Stimulated activated naive B cell treated with anti-CD40 and anti-IgM and Interleukin-4, amounts not matched to agents 10 μg/mL and 1 μg/mL and 100 μg/mL, for 72 hours (primary cell): ENCODE measurements around the gene SNX9.

Experiments
- ATAC-seq, 2 donors: fragments of 150-1000 bp; cut with Tn5 transposase; replicated peaks; 2 replicates each; pipeline ENCODE4 v1.10.0; 2021; ENCODE audit warnings: moderate library complexity in 1 of 2
- DNase-seq: peaks from one replicate; pipeline ENCODE4 v3.0.0; 2021
- H3K27ac Mint-ChIP-seq: one replicate; pipeline ENCODE4 v1.8.0; 2022; ENCODE audit warnings: mild to moderate bottlenecking, mixed read lengths
- H3K27me3 Mint-ChIP-seq, 2 donors: one replicate each; pipeline ENCODE4 v1.8.0; 2022; ENCODE audit warnings: mixed read lengths in 2 of 2
- H3K36me3 Mint-ChIP-seq, 2 donors: one replicate each; pipeline ENCODE4 v1.8.0; 2022; ENCODE audit warnings: mixed read lengths in 2 of 2, mild to moderate bottlenecking in 1 of 2
- H3K4me1 Mint-ChIP-seq, 2 donors: one replicate each; pipeline ENCODE4 v1.8.0; 2022; ENCODE audit warnings: mixed read lengths in 2 of 2, mild to moderate bottlenecking in 1 of 2
- H3K4me3 Mint-ChIP-seq, 2 donors: one replicate each; pipeline ENCODE4 v1.8.0; 2022; ENCODE audit warnings: mild to moderate bottlenecking in 2 of 2, mixed read lengths in 2 of 2, moderate library complexity in 1 of 2
- H3K9me3 Mint-ChIP-seq, 2 donors: one replicate each; pipeline ENCODE4 v1.8.0; 2022; ENCODE audit warnings: mixed read lengths in 2 of 2, mild to moderate bottlenecking in 1 of 2

Gene SNX9

DNA sequence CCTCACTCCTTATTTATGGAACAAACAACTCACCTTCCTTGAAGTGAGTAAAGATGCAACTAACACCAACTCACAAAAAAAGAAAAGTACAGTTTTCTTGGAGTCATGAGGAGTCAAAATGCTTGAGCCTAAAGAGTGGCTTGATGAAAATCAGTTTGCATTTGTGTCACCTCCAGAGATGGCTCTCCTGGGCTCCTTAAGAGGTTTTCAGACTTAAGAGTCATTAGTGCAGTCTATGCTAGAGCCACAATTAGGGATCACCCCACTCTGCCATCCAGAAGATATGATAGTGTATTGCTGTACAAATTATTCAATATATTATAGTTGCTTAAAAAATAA lies 11.9 kb upstream of the SNX9 start:
- Mint-ChIP-seq H3K9me3 (peaks cover 9 to 13% of the 10 kb centered on the region in 2 donors), H3K4me3 (no peak overlapping the region), H3K27ac (no peak overlapping the region), H3K36me3 (peaks cover 3 to 6% of the 10 kb centered on the region in 2 donors), H3K4me1 (peaks cover 22 to 43% of the 10 kb centered on the region in 2 donors), H3K27me3 (no peaks in the 10 kb centered on the region)
- no peak for ATAC-seq
- no peak for DNase-seq

DNA sequence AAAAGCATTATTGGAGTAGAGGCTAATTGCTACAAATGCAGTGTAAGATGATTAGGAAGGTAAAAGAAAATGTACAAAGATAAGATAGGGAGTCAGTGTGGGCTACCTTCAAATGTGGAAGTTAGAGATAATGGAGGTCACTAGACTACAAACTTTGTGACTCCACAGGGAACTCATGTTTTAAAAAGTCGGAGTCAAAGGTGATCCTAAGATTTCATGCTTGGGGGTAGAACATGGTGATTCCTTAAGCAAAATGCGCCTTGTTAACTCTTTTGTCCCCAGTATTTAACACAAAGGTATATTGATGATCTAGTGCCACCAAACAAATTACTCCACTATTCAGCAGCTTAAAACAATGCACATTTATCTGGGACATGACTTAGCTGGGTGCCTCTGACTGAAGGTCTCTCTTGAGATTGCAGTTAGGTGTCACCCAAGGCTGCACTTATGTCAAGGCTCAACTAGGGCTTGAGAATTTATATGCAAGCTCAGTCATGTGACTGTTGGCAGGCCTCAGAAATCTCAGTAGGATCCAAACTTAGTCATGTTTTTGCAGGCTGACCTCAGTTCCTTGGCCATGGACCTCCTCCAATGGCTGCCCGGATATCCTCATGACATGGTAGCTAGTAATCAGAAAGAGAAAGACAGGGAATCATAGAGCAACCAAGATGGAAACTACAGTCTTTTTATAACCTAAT lies 11.4 kb upstream of the SNX9 start:
- Mint-ChIP-seq H3K4me3 (no peak overlapping the region), H3K4me1 (peaks cover 26 to 49% of the 10 kb centered on the region in 2 donors), H3K9me3 (peaks cover 9 to 13% of the 10 kb centered on the region in 2 donors), H3K27ac (no peak overlapping the region), H3K36me3 (peaks cover 3 to 6% of the 10 kb centered on the region in 2 donors), H3K27me3 (no peaks in the 10 kb centered on the region)
- DNase-seq, result no peak
- no peak for ATAC-seq

DNA sequence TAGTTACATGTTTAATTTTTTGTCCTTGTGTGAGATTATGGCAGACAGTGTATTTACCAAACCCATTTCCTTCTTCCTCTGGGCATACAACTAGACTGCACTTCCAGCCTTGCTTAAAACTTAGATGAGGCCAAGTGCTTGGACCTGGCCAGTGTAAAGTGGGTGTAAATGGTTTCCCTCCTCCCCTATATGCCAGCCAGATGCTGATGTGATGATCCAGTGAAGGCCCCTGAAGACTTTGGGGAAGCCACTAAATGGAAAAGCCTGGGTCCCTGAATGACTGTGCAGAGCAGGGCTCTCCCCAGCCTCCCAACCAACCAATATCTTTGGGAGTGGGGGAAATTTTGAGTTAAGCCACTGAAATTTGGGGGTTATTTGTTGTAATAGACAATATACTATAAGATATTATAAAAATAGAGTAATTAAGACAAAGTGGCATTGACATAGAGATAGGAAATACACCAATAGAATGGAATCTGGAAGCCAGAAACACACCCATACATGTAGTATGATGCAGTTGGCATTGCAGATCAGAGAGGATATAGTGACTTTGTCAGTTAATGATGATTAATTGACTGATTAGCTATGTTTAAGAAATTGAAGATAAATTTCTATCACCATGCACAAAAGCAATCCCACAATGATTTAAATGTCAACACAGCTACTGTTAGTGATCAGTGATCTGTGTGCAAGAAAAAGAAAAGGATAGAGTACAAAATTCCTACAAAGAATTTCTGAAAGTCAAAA lies 10.4 kb upstream of the SNX9 start:
- Mint-ChIP-seq H3K9me3 (peaks cover 9 to 13% of the 10 kb centered on the region in 2 donors), H3K36me3 (peaks cover 3% of the 10 kb centered on the region in 2 donors), H3K4me3 (no peak overlapping the region), H3K27ac (no peak overlapping the region), H3K27me3 (no peaks in the 10 kb centered on the region), H3K4me1 (peaks cover 30 to 58% of the 10 kb centered on the region in 2 donors)
- DNase-seq, result no peak
- no peak for ATAC-seq

DNA sequence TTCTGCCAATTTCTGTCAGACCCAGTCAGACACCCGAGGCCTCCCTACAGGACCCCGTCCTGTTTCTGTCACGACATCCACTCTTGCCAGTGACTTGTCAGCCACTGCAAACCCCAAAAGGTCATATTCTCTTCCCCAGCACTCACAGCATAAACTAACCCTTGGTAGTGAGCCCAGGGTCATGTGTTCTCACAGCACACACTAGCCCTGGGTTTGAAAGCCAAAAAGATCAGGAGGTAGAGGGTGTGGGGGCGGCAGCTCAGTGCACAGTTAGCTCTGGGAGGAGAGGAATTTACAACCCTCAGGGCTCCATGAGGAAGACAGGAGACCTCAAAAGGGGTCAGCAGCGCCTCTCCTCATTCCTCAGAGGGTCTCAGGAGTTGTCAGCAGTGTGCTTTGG lies 9.9 kb upstream of the SNX9 start:
- peaks cover 30 to 59% of the 10 kb centered on the region in 2 donors for H3K4me1 Mint-ChIP-seq

DNA sequence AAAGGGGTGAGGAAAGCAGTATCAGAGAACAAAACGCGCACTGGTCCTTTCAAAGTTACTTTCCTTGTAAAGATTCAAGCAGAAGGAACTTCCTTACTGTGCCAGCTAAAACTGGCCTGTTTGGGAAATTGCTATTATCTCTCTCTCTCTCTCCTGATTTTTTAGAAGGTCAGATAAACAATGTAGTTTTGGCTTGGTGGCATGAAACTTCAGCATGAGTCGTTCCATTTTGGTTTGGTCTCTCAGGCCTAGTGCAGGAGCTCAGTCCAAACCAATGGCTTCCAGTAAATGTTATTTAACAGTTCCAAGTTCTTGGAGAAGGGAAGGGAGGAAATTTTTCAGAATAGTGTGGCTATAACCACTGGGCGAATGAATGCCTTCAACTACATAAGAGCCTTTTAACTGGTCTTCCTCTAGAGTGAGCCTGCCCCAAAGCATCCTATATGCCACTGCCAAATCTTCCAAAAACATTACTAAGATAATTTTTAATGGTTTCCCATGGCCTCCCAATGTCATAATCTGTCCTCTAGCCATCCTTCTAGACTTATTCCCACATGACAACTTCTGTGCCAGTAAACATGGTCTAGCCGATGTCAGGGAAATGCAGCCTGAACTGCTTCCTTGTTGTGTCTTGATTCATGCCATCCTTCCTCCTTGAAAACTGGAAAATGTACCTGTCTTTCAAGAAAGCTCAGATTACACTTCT lies 9.1 kb upstream of the SNX9 start:
- Mint-ChIP-seq H3K27me3 (no peaks in the 10 kb centered on the region), H3K4me1 (peaks cover 30 to 67% of the 10 kb centered on the region in 2 donors), H3K27ac (no peak overlapping the region), H3K4me3 (no peak overlapping the region), H3K36me3 (no peaks in the 10 kb centered on the region), H3K9me3 (peaks cover 4 to 8% of the 10 kb centered on the region in 2 donors)
- ATAC-seq, result no peak
- no peak for DNase-seq

More for the DNA sequence above, 9.9 kb upstream of the SNX9 start:
- H3K36me3 Mint-ChIP-seq, result peaks cover 3% of the 10 kb centered on the region in 2 donors
- H3K27me3 Mint-ChIP-seq, result no peaks in the 10 kb centered on the region
- ATAC-seq, result peak; percentile 18 to 36
- DNase-seq, result no peak
- peaks cover 9 to 12% of the 10 kb centered on the region in 2 donors for H3K9me3 Mint-ChIP-seq
- no peak overlapping the region for H3K4me3 Mint-ChIP-seq
- H3K27ac Mint-ChIP-seq, result no peak overlapping the region

DNA sequence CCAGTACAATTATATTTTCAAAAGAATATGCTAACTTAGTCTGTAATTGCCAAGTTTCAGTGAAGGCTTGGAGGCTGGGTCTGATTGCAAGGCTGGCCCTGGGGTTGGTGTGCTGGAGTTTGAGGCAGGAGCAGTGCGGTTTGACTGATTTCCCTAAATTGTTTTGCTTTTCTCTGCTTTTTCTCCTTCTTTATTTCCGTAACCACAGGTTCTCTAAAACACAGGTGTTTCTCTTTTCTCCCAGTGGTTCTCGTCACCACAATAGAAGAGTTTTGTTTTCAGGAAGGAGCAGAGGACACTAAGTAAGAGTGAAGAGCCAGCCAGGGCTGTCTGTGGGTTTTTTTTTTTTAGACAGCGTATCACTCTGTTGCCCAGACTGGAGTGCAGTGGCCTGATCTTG lies 8.2 kb upstream of the SNX9 start:
- Mint-ChIP-seq H3K9me3 (peaks cover 4 to 7% of the 10 kb centered on the region in 2 donors), H3K27ac (peak overlapping the region; percentile 63), H3K4me1 (peaks cover 31 to 74% of the 10 kb centered on the region in 2 donors), H3K36me3 (no peaks in the 10 kb centered on the region), H3K27me3 (no peaks in the 10 kb centered on the region), H3K4me3 (peak overlapping the region; percentile 23 to 24)
- ATAC-seq, result peak; percentile 78 to 80
- no peak for DNase-seq

DNA sequence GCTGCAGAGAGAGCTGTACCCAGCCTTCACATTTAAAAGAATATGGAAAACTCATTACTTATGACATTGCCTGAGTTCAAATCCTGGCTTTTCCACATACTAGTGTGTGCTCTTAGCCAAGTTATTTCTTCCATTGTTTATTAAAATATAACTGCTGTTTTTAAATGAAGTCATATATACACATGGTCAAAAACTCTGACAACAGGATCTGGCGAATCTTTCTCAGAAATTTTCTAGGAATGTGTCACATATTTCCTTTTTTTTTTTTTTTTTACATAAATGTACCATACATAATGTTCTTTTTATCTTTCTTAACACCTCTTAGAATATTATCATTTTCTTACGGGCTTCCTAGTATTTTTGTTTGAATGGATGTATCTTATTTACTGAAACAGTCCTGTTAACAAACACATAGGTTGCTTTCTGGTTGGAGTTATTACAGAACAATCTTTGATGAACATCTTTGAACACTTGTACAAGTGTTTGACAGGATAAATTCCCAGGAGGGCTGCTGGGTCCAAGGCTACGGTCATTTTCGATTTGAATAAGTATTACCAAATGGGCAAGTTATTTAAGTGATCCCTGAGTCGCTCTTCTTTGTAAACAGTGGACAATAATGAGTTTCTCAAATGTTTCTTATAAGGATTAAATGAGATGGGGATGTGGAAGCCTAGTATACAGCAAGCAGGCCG lies 1.6 kb upstream of the SNX9 start:
- Mint-ChIP-seq H3K4me1 (peaks cover 26 to 69% of the 10 kb centered on the region in 2 donors), H3K27ac (peak overlapping the region; percentile 97), H3K27me3 (no peaks in the 10 kb centered on the region), H3K36me3 (peaks cover 19 to 20% of the 10 kb centered on the region in 2 donors), H3K9me3 (no peaks in the 10 kb centered on the region), H3K4me3 (no peak overlapping the region)
- DNase-seq (no peak), ATAC-seq (no peak)

DNA sequence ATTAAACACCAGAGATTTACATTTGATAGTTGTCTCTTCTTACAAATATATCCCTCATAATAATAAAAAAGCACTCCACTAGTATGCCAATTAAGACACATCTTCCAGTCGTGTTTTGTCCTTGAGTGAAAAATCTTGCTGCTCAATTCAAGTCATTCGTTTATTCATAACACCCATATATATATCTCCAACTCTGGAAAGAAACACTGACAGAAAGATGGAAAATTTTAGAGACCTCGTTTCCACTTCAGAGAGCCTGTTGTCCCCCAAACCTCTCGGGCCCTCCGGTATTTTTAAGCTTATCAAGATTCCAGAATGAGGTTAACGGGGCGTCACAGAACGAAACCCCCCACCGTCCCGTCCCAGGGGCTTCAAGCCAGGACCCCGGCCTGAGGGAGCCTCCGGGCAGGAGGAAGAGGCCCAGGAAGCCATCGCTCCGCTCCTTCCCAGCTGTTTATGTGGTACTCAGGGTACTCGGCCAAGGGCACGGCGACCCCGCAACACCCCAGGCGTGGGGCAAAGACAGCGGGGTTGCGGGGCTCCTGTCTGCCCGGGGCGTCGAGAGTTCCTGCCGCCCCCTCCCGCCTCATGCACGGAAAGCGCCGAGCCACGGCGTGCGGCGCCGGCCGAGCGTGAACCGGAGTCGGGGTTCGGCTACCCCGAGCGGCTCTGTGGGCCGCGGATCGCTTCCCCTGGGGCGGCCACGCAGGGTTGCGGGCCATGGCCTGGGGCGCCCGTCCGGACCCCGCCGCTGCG lies 623 bp upstream of the SNX9 start:
- Mint-ChIP-seq H3K27ac (peak overlapping the region; percentile 97), H3K4me3 (peak overlapping the region; percentile 84 to 89), H3K27me3 (no peaks in the 10 kb centered on the region), H3K9me3 (no peaks in the 10 kb centered on the region), H3K36me3 (peaks cover 19 to 20% of the 10 kb centered on the region in 2 donors), H3K4me1 (peaks cover 20 to 60% of the 10 kb centered on the region in 2 donors)
- DNase-seq, result no peak
- peak in 1 of 2 donors; percentile 13 for ATAC-seq

DNA sequence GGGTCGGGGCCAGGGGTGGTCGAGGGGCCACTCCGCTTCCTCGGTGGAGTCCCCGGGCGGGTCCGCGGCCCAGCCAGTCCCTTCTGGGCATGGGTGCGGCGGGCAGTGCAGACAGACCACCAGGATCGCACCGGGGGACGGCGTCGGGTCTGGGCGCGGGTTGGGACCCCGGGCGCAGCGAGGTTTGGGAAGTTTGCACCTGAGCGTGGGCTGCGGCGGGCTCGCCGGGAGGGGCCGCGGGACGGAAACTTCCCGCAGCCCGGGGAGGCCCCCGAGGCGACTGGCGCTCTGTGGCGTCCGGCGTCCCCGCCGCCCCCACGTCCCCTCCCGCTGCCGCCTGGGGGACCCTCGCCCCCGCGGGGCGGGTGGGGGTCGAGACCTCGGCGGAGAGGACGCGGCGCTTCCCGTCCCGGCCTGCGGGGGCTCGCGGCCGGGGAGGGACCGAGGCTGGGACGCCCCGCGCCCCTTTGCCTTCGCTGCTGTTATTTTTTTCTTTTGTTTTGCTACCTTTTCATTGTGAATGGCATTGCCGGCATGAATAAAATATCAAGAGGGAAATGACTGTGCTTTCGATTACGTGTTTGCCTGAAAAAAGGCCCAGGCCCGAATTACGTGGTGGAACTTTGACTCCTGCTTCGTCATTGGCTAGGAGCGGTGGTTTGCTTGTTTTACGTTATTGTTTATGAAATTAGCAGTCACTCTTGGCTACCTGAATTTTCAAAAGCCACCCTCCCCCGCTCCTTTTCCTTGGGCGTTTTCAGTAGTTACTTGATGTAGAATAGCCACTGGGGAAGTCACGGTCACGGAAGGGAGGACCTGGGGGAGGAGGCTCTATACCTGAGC lies 703 bp downstream of the SNX9 start:
- peak overlapping the region; percentile 98 for H3K4me3 Mint-ChIP-seq
- peaks cover 23 to 55% of the 10 kb centered on the region in 2 donors for H3K4me1 Mint-ChIP-seq
- H3K27me3 Mint-ChIP-seq, result no peaks in the 10 kb centered on the region
- no peaks in the 10 kb centered on the region for H3K9me3 Mint-ChIP-seq
- H3K36me3 Mint-ChIP-seq, result peaks cover 22 to 25% of the 10 kb centered on the region in 2 donors
- peak; percentile 74 to 79 for ATAC-seq
- peak overlapping the region; percentile 100 for H3K27ac Mint-ChIP-seq
- peak; percentile 90 for DNase-seq

DNA sequence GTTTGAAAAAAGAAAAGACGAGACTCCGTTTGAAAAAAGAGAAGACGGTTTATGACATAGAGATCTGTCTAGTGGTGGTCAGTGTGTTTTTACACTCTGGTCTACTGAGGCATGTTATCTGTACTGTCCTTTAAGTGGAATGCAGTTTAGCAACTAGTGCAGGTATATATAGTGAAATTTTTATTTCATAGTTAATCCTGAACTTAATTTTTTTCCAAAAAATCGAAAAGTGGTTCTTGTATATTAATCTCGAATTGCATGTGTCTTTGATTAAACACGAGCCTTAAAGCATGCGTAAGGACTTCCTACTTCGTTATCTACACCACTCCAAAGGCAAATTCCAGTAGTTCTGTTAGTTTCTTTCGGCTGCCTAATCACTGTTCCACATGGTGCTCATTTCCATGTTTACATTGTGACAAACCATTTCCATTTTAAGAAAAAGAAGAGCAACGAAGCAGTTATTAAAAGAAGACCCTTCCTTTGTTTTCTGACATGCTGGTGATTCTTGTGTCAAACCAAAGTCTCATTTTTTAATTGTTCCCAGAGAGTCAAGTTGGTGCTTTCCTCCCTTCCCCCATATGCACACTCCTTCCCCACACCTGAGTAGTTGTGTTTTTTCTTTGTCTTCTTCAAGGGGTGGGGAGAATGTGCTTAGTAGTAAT lies 2.3 kb downstream of the SNX9 start:
- peaks cover 31 to 58% of the 10 kb centered on the region in 2 donors for H3K4me1 Mint-ChIP-seq
- ATAC-seq (no peak), DNase-seq (no peak)
- H3K27me3 Mint-ChIP-seq, result no peaks in the 10 kb centered on the region
- H3K27ac Mint-ChIP-seq, result peak overlapping the region; percentile 100
- H3K4me3 Mint-ChIP-seq, result peak overlapping the region; percentile 98
- no peaks in the 10 kb centered on the region for H3K9me3 Mint-ChIP-seq
- H3K36me3 Mint-ChIP-seq, result peaks cover 29 to 36% of the 10 kb centered on the region in 2 donors

DNA sequence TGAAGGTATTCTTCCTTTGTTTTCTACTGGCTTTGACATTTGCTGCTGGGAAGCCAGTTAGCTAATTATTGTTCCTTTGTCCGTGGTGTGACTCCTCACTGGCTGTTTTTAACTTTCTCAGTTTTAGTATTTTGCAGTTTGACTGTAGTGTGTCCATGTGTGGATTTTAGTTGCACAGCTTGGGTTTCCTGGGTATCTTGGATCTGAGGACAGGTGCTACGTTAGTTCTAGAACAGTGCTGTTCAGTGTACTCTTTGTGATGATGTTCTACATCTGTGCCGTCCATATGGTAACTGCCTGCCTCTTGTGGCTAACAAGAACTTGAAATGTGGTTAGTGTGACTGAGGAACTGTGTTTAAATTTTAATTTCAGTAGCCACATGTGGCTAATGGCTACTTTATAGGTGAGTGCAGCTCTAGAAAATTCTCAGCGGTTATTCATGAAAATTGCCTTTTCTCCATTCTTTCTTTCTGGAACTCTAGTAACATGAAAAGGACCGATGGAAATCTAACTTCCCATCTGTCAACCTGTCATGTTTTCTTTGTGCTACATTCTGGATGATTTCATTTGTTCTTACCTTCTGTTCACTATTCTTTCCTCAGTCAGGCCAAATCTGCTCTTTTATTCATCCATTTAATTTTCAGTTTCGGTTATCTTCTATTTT lies 7.4 kb downstream of the SNX9 start:
- Mint-ChIP-seq H3K4me3 (peak overlapping the region; percentile 33 to 73), H3K27me3 (no peaks in the 10 kb centered on the region), H3K9me3 (peaks cover 7 to 10% of the 10 kb centered on the region in 2 donors), H3K36me3 (peaks cover 43 to 58% of the 10 kb centered on the region in 2 donors), H3K27ac (peak overlapping the region; percentile 90), H3K4me1 (peaks cover 43 to 64% of the 10 kb centered on the region in 2 donors)
- ATAC-seq, result peak; percentile 90 to 93
- DNase-seq, result peak; percentile 32

DNA sequence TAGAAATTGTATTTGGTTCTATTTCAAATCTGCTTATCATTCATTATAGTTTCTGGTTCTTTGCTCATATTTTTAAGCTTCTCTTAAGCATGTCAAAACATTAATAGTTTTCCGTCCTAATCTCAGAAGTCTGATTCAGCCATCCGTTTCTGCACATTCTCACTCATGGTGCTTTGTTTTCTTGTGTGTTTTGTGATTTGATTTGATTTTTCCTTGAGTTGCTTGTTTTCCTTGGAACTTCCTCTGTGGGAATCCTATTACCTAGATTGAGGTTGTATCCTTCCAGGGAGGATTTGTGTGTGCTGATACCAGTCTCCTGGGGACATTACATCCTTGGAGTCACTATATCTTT lies 7.9 kb downstream of the SNX9 start:
- DNase-seq (no peak), ATAC-seq (no peak)
- Mint-ChIP-seq H3K27ac (peak overlapping the region; percentile 90), H3K36me3 (peaks cover 44 to 60% of the 10 kb centered on the region in 2 donors), H3K4me1 (peaks cover 42 to 64% of the 10 kb centered on the region in 2 donors), H3K4me3 (peak overlapping the region; percentile 12 to 73), H3K9me3 (peaks cover 9 to 13% of the 10 kb centered on the region in 2 donors), H3K27me3 (no peaks in the 10 kb centered on the region)
